ENCODE data around the gene BBS9. TPM values are rescaled to one million over a fixed set of nuclear protein-coding genes. Genes with fewer than 3 reads are reported as not detected.

The BBS9 gene
- total and polyA plus RNA-seq, 2 donors (not counting 1 experiment from before 2014, with no cell fraction given), result 8.4 to 45.2 TPM

GRCh38 chr7:33449847-33450246 lies 320.5 kb downstream of the BBS9 start:
- Histone ChIP-seq H3K27ac (ENCODE audit: low read length in 2 of 2) (no peak overlapping the region), H3K27me3 (replicated peaks in 1 of 4; ENCODE audit: control extremely low read depth in 1 of 4, control insufficient read depth in 3 of 4, insufficient read depth in 4 of 4, low read length in 3 of 4) (no peaks in the 10 kb centered on the region), H3K36me3 (replicated peaks in 1 of 2; ENCODE audit: control extremely low read depth in 1 of 2, control insufficient read depth in 1 of 2, extremely low read depth in 1 of 2, insufficient read depth in 2 of 2, low read length in 1 of 2) (no peaks in the 10 kb centered on the region), H3K4me2 (replicated peaks; ENCODE audit: low read depth, low read length, poor library complexity, severe bottlenecking) (no peak overlapping the region), H2AFZ (ENCODE audit: insufficient read depth, low read depth, low read length, poor library complexity, severe bottlenecking) (no peak overlapping the region), H4K20me1 (ENCODE audit: control insufficient read depth, insufficient read depth, low read length, poor library complexity, severe bottlenecking) (no peaks in the 10 kb centered on the region), H3K79me2 (ENCODE audit: control insufficient read depth, insufficient read depth, low read length) (no peaks in the 10 kb centered on the region), H3K4me3 (ENCODE audit: control extremely low read depth in 1 of 5, extremely low read depth in 1 of 5, insufficient read depth in 1 of 5, low read depth in 2 of 5, low read length in 4 of 5) (no peak overlapping the region), H3K9ac (ENCODE audit: low read length) (no peak overlapping the region), H3K9me3 (ENCODE audit: control extremely low read depth in 1 of 3, control insufficient read depth in 2 of 3, insufficient read depth in 1 of 3, low read length in 2 of 3) (no peaks in the 10 kb centered on the region), H3K4me1 (ENCODE audit: control insufficient read depth in 2 of 2, insufficient read depth in 2 of 2, low read length in 2 of 2) (no peaks in the 10 kb centered on the region)
- 93% methylated on average over 3 of the region's 5 CpGs for WGBS (ENCODE audit: insufficient coverage)
- H3K4me3 Mint-ChIP-seq, result no peak overlapping the region
- no peaks in the 10 kb centered on the region for H3K27me3 Mint-ChIP-seq
- intact Hi-C loops (cut with micrococcal nuclease), result no loop called here
- no peak for DNase-seq
- no peak for TF ChIP-seq EZH2 (IDR thresholded peaks at IDR 0.05; ENCODE audit: borderline replicate concordance, insufficient read depth, low read depth, low read length, poor library complexity, severe bottlenecking)
- TF ChIP-seq CTCF (IDR thresholded peaks at IDR 0.05), result no peak
- peaks cover 3% of the 10 kb centered on the region for H3K9me3 Mint-ChIP-seq (ENCODE audit: insufficient read depth)
- CTCF ChIA-PET, result no interaction called here
- H3K4me1 Mint-ChIP-seq, result no peaks in the 10 kb centered on the region
- POLR2A ChIA-PET, result no interaction called here
- no peak for ATAC-seq (ENCODE audit: low read depth)
- H3K27ac Mint-ChIP-seq, result no peak overlapping the region

DNA sequence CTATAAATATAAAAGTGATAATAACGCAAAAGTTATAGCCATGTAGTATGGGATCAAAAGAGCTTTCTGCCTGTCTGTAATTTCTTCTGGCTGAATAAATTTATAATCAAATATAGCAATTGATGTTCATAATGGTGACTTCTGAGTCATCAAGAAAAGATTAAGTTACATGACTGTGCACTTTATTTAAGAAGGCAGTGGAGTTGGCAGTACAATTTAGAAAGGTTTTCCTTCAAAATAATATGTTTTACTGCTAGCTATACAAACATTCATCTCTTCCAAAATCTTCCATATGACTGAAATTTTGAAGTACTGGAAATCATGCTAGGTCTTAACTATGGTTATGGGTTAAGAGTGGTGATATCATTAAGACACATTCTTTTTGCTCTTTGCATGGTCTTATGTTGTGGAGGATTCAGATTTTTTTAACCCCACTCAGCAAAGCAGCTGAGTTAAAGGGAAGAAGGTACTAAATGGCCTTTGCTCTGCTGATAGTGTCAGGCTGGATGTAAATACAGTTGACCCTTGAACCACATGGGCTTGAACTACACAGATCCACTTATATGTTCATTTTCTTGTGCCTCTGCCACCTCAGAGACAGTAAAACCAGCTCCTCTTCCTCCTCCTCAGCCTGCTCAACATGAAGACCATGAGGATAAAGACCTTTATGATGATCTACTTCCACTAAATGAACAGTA lies 323.6 kb downstream of the BBS9 start:
- WGBS (ENCODE audit: insufficient coverage), result no CpG with 5 or more reads among the region's 1 CpG
- no peak overlapping the region for H3K4me2 ChIP-seq (replicated peaks; ENCODE audit: low read depth, low read length, poor library complexity, severe bottlenecking)
- CTCF ChIA-PET, result no interaction called here

More for the DNA sequence above, 323.6 kb downstream of the BBS9 start:
- Mint-ChIP-seq H3K27ac (no peak overlapping the region), H3K4me1 (no peaks in the 10 kb centered on the region), H3K9me3 (ENCODE audit: insufficient read depth) (peaks cover 3% of the 10 kb centered on the region), H3K4me3 (no peak overlapping the region), H3K27me3 (no peaks in the 10 kb centered on the region)
- POLR2A ChIA-PET, result no interaction called here
- no peaks in the 10 kb centered on the region for H4K20me1 ChIP-seq (ENCODE audit: control insufficient read depth, insufficient read depth, low read length, poor library complexity, severe bottlenecking)
- no peak overlapping the region for H3K4me3 ChIP-seq (ENCODE audit: control extremely low read depth in 1 of 5, extremely low read depth in 1 of 5, insufficient read depth in 1 of 5, low read depth in 2 of 5, low read length in 4 of 5)
- H3K9ac ChIP-seq (ENCODE audit: low read length), result no peak overlapping the region
- intact Hi-C loops (cut with micrococcal nuclease), result no loop called here
- ATAC-seq (ENCODE audit: low read depth) (no peak), DNase-seq (no peak)
- H3K4me1 ChIP-seq (ENCODE audit: control insufficient read depth in 2 of 2, insufficient read depth in 2 of 2, low read length in 2 of 2), result no peaks in the 10 kb centered on the region
- no peak for TF ChIP-seq EZH2 (IDR thresholded peaks at IDR 0.05; ENCODE audit: borderline replicate concordance, insufficient read depth, low read depth, low read length, poor library complexity, severe bottlenecking)
- TF ChIP-seq CTCF (IDR thresholded peaks at IDR 0.05), result no peak
- no peaks in the 10 kb centered on the region for H3K27me3 ChIP-seq (replicated peaks in 1 of 4; ENCODE audit: control extremely low read depth in 1 of 4, control insufficient read depth in 3 of 4, insufficient read depth in 4 of 4, low read length in 3 of 4)
- H3K9me3 ChIP-seq (ENCODE audit: control extremely low read depth in 1 of 3, control insufficient read depth in 2 of 3, insufficient read depth in 1 of 3, low read length in 2 of 3), result no peaks in the 10 kb centered on the region
- no peak overlapping the region for H3K27ac ChIP-seq (ENCODE audit: low read length in 2 of 2)
- no peak overlapping the region for H2AFZ ChIP-seq (ENCODE audit: insufficient read depth, low read depth, low read length, poor library complexity, severe bottlenecking)
- no peaks in the 10 kb centered on the region for H3K79me2 ChIP-seq (ENCODE audit: control insufficient read depth, insufficient read depth, low read length)
- H3K36me3 ChIP-seq (replicated peaks in 1 of 2; ENCODE audit: control extremely low read depth in 1 of 2, control insufficient read depth in 1 of 2, extremely low read depth in 1 of 2, insufficient read depth in 2 of 2, low read length in 1 of 2), result no peaks in the 10 kb centered on the region

Data from B cell (primary cell).